GM12878 (cell line): ENCODE results near the gene CLMP. TPM values are rescaled to one million over a fixed set of nuclear protein-coding genes. Genes with fewer than 3 reads are reported as not detected.
"Not testable (repeated sequence)": the region's sequence is repeated elsewhere in the genome, so short reads cannot be mapped to it uniquely, and the experiment has no call there.

Source experiments
- ATAC-seq: fragments of 200-7000 bp; cut with Tn5 transposase; 3 replicates; pipeline ENCODE4 v1.9.1; 2020; ENCODE audit warnings: mild to moderate bottlenecking, moderate library complexity
- BruUV-seq: library from RNA; stranded (reverse); fragments of 400-500 nt; replicated peaks from 2 replicates; lab custom pipeline; 2021; lab: Mats Ljungman, UMichigan
- CTCF ChIA-PET: fragments of 300-600 bp; sonication (Branson Sonifier 250); formaldehyde crosslinking; extraction: SDS; loops from one replicate; lab custom pipeline; 2021; ENCODE audit warnings: inconsistent platforms; lab: Yijun Ruan, JAX
- POLR2A ChIA-PET: fragments of 350-600 bp; formaldehyde crosslinking; extraction: SDS; loops from one replicate; lab custom pipeline; 2021; ENCODE audit warnings: inconsistent platforms; lab: Charles Lee
- RAD21 ChIA-PET: fragments of 300-600 bp; sonication (Branson Sonifier 250); formaldehyde crosslinking; loops from one replicate; lab custom pipeline; 2023; ENCODE audit warnings: antibody characterized with exemption; ENCODE audit not compliant: unreplicated experiment; lab: Charles Lee
- SMC1A ChIA-PET: fragments of 300-600 bp; sonication (Branson Sonifier 250); formaldehyde crosslinking; loops from one replicate; lab custom pipeline; 2023; ENCODE audit not compliant: unreplicated experiment, uncharacterized antibody; lab: Charles Lee
- DNase-seq: peaks from one replicate; pipeline ENCODE4 v3.0.0-alpha.2; 2011; ENCODE audit warnings: low read depth, low spot score
- FAIRE-seq: peaks from 3 replicates; lab custom pipeline; 2011; peaks lifted over from hg19 to GRCh38; lab: Jason Lieb, UNC
- H2AFZ ChIP-seq: 2 replicates; pipeline ENCODE4 v1.6.0; 2011; ENCODE audit warnings: low read depth, low read length, control low read depth; ENCODE audit not compliant: control insufficient read depth
- H3K27ac ChIP-seq: 2 replicates; pipeline ENCODE4 v1.5.1; 2011; ENCODE audit warnings: control low read depth; ENCODE audit not compliant: control insufficient read depth, insufficient read depth
- H3K27me3 ChIP-seq, 2 experiments: replicated peaks in 1 of 2; 2 replicates each; pipeline versions ENCODE4 v1.6.0 to v1.6.1; 2011; ENCODE audit warnings: low read length in 1 of 2; ENCODE audit not compliant: control insufficient read depth in 2 of 2, insufficient read depth in 2 of 2
- H3K36me3 ChIP-seq, 2 experiments: 2 replicates each; pipeline ENCODE4 v1.5.1; 2011; ENCODE audit warnings: low read length in 1 of 2; ENCODE audit not compliant: control insufficient read depth in 2 of 2, insufficient read depth in 2 of 2
- H3K4me1 ChIP-seq: 2 replicates; pipeline ENCODE4 v1.6.1; 2011; ENCODE audit warnings: mild to moderate bottlenecking, low read length, moderate library complexity, mixed read lengths; ENCODE audit not compliant: control insufficient read depth, insufficient read depth
- H3K4me2 ChIP-seq: 2 replicates; pipeline ENCODE4 v1.6.0; 2011; ENCODE audit warnings: control low read depth; ENCODE audit not compliant: control insufficient read depth, insufficient read depth
- H3K4me3 ChIP-seq: fragments of 200-600 bp; sonication (generic); 2 replicates; pipeline ENCODE4 v1.5.1; 2016
- H3K79me2 ChIP-seq: 2 replicates; pipeline ENCODE4 v1.6.0; 2011; ENCODE audit warnings: low read length; ENCODE audit not compliant: control insufficient read depth, insufficient read depth
- H3K9ac ChIP-seq: 2 replicates; pipeline ENCODE4 v1.8.0; 2011; ENCODE audit warnings: low read length, control low read depth, mixed read lengths; ENCODE audit not compliant: control insufficient read depth, insufficient read depth
- H3K9me3 ChIP-seq: replicated peaks from 3 replicates; pipeline ENCODE4 v1.5.1; 2011; ENCODE audit warnings: mild to moderate bottlenecking, low read length; ENCODE audit not compliant: control insufficient read depth, insufficient read depth
- H4K20me1 ChIP-seq: 2 replicates; pipeline ENCODE4 v1.6.0; 2011; ENCODE audit not compliant: control insufficient read depth, insufficient read depth
- CHD2 ChIP-seq: IDR thresholded peaks from 2 replicates; pipeline ENCODE4 v1.6.1; 2011; ENCODE audit warnings: low read depth, low read length, improper control_type of control experiment, borderline replicate concordance
- HDAC6 ChIP-seq: fragments of 200-600 bp; sonication (generic); IDR thresholded peaks from one replicate; pipeline ENCODE4 v1.8.0; 2017; ENCODE audit warnings: antibody characterized with exemption; ENCODE audit not compliant: unreplicated experiment
- IKZF1 ChIP-seq: fragments of 450-650 bp; conservative IDR thresholded peaks from 2 replicates; pipeline ENCODE4 v1.6.1; 2017; ENCODE audit warnings: antibody characterized with exemption, mild to moderate bottlenecking
- IKZF2 ChIP-seq, 2 experiments: fragments of 450-650 bp; IDR thresholded peaks; 2 replicates each; pipeline ENCODE4 v1.6.1; 2017; ENCODE audit warnings: mild to moderate bottlenecking in 2 of 2, moderate library complexity in 2 of 2
- IRF4 ChIP-seq: IDR thresholded peaks from 2 replicates; pipeline ENCODE4 v1.6.1; 2011; ENCODE audit warnings: low read depth, low read length
- KAT2A ChIP-seq: conservative IDR thresholded peaks from 2 replicates; pipeline ENCODE4 v1.6.1; 2011; ENCODE audit warnings: low read depth, low read length; ENCODE audit not compliant: control insufficient read depth
- PAX8 ChIP-seq: fragments of 450-650 bp; IDR thresholded peaks from 2 replicates; pipeline ENCODE4 v1.6.1; 2017; ENCODE audit warnings: mild to moderate bottlenecking, moderate library complexity
- POLR2AphosphoS5 ChIP-seq: IDR thresholded peaks from 2 replicates; pipeline ENCODE4 v1.6.1; 2011; ENCODE audit warnings: mild to moderate bottlenecking, low read length, inconsistent platforms
- SUPT20H ChIP-seq: IDR thresholded peaks from 2 replicates; pipeline ENCODE4 v1.6.1; 2011; ENCODE audit warnings: low read depth, mild to moderate bottlenecking, low read length, moderate library complexity, borderline replicate concordance; ENCODE audit not compliant: control insufficient read depth
- ZBTB4 ChIP-seq: fragments of 450-650 bp; formaldehyde crosslinking; IDR thresholded peaks from 2 replicates; pipeline ENCODE4 v1.4.0; 2022; ENCODE audit warnings: mild to moderate bottlenecking, moderate library complexity
- ZNF384 ChIP-seq: IDR thresholded peaks from 2 replicates; pipeline ENCODE4 v1.6.1; 2012; ENCODE audit warnings: low read depth, mild to moderate bottlenecking, low read length, improper control_type of control experiment, borderline replicate concordance
- WGBS: methylation state at CpG from one replicate; pipeline ENCODE4 v1.1.6; 2016; ENCODE audit warnings: low lambda C conversion rate; ENCODE audit not compliant: insufficient replicate concordance, insufficient coverage; ENCODE audit errors: missing lambda C conversion rate; 5-methylcytosine and 5-hydroxymethylcytosine counted together
- in situ Hi-C: fragments of 300-500 bp; cut with MboI; formaldehyde crosslinking; loops from 9 replicates; pipeline ENCODE4 v1.14.3; 2018; ENCODE audit warnings: mixed read lengths
- intact Hi-C: fragments of 100-400 bp; cut with micrococcal nuclease; formaldehyde crosslinking; loops from one replicate; pipeline ENCODE4 v1.14.2; 2022; ENCODE audit not compliant: unreplicated experiment
- polyA plus RNA-seq, 11 experiments: library from polyadenylated mRNA; depleted of rRNA in 4 of 11; unstranded in 6 of 11; stranded (reverse) in 5 of 11; fragments of >200 nt; fragmentation: Nextera tagmentation in 4 of 11; fragmentation: Illumina TruSeq in 1 of 11; extraction: Ambion mirVana in 4 of 11; extraction: Trizol in 1 of 11; gene quantifications; 1 replicate in 1 of 11; 2 replicates in 10 of 11; pipeline versions ENCODE4 v1.2.1 to v1.2.3, GENCODE V29; 2011 to 2016; ENCODE audit warnings: inconsistent platforms in 2 of 11, missing spikeins in 2 of 11, low read depth in 1 of 11
- total RNA-seq, 4 experiments: library from RNA; depleted of rRNA in 3 of 4; stranded (reverse); fragments of >200 nt in 3 of 4; fragmentation: Illumina TruSeq in 1 of 4; extraction: Trizol in 1 of 4; gene quantifications; 2 replicates each; pipeline versions ENCODE4 v1.2.1 to v1.2.3, GENCODE V29; 2013 to 2021

CLMP gene
- total and polyA plus RNA-seq, 10 of the 15 experiments (the other 5 are each of a cell fraction or from before 2014, with no cell fraction given), result 0.01 to 0.71 (median 0.20) TPM; not detected in 4

GRCh38 chr11:123152346-123152745 is 42.7 kb downstream of the CLMP start:
- H4K20me1 ChIP-seq, H3K36me3 ChIP-seq, H3K27ac ChIP-seq, H3K4me1 ChIP-seq, ATAC-seq, H3K79me2 ChIP-seq, intact Hi-C loops, RAD21 ChIA-PET, FAIRE-seq, H3K4me2 ChIP-seq, DNase-seq, H3K9me3 ChIP-seq, in situ Hi-C loops, H3K9ac ChIP-seq, BruUV-seq, H3K27me3 ChIP-seq, H2AFZ ChIP-seq, POLR2A ChIA-PET, H3K4me3 ChIP-seq: not testable (repeated sequence)
- 6% methylated on average over 5 of the region's 5 CpGs for WGBS
- ChIA-PET SMC1A (interaction anchor here (0.6 to 1.2 kb wide), 3 partner anchors 10 to 685 kb away, joined by 3 read pairs; no protein-coding TSS in a partner anchor), CTCF (interaction anchor here (1.5 kb wide), 1 partner anchor 10 kb away, joined by 5 read pairs; no protein-coding TSS in a partner anchor)

GRCh38 chr11:123151796-123152195 is 43.3 kb downstream of the CLMP start:
- Histone ChIP-seq H3K27ac (no peak overlapping the region), H3K27me3 (peaks cover 0 to 4% of the 10 kb centered on the region in 2 experiments; a peak in 3 of 4 replicates), H4K20me1 (no peaks in the 10 kb centered on the region), H3K9ac (no peak overlapping the region), H3K4me3 (no peak overlapping the region), H3K9me3 (no peaks in the 10 kb centered on the region; the same call in 2 of the 3 replicates), H3K79me2 (no peaks in the 10 kb centered on the region), H3K36me3 (no peaks in the 10 kb centered on the region), H3K4me2 (no peak overlapping the region), H3K4me1 (no peaks in the 10 kb centered on the region), H2AFZ (no peak overlapping the region)
- FAIRE-seq (no peak), DNase-seq (no peak), ATAC-seq (no peak)
- in situ Hi-C loops, result no loop called here
- ChIA-PET POLR2A (no interaction called here), CTCF (interaction anchor here (1.5 kb wide), 1 partner anchor 11 kb away, joined by 5 read pairs; no protein-coding TSS in a partner anchor), RAD21 (no interaction called here), SMC1A (interaction anchor here (0.6 to 1.2 kb wide), 2 partner anchors 11 to 684 kb away, joined by 3 read pairs; no protein-coding TSS in a partner anchor)
- intact Hi-C loops, result no loop called here
- WGBS, result 15% methylated on average over 2 of the region's 2 CpGs
- BruUV-seq, result no TSS peak
- TF ChIP-seq PAX8 (no peak), ZBTB4 (CRISPR knock-in tag) (no peak), IRF4 (no peak), IKZF1 (no peak), POLR2AphosphoS5 (no peak), IKZF2 (IDR thresholded peaks at IDR 0.05) (no peak), KAT2A (no peak), SUPT20H (no peak), HDAC6 (no peak), CHD2 (no peak), ZNF384 (no peak)
